Stimulated activated effector memory CD8-positive, alpha-beta T cell treated with anti-CD3 and anti-CD28 coated beads, Interleukin-12 subunit alpha, Interleukin-12 subunit beta, amount 100 ng/mL, for 72 hours (primary cell): ENCODE data around the gene KIF16B.

Source experiments
- ATAC-seq: fragments of 150-1000 bp; cut with Tn5 transposase; 2 replicates; pipeline ENCODE4 v1.10.0; 2021
- DNase-seq, 2 donors: peaks; one replicate each; pipeline ENCODE4 v3.0.0; 2021 to 2022; ENCODE audit warnings: low spot score in 2 of 2
- H3K27ac Mint-ChIP-seq: one replicate; pipeline ENCODE4 v1.8.0; 2022; ENCODE audit warnings: mild to moderate bottlenecking, mixed read lengths
- H3K36me3 Mint-ChIP-seq: one replicate; pipeline ENCODE4 v1.8.0; 2022; ENCODE audit warnings: mild to moderate bottlenecking, mixed read lengths
- H3K4me1 Mint-ChIP-seq: one replicate; pipeline ENCODE4 v1.8.0; 2022; ENCODE audit warnings: mixed read lengths
- H3K4me3 Mint-ChIP-seq: one replicate; pipeline ENCODE4 v1.8.0; 2022; ENCODE audit warnings: mild to moderate bottlenecking, mixed read lengths
- H3K9me3 Mint-ChIP-seq: one replicate; pipeline ENCODE4 v1.8.0; 2022; ENCODE audit warnings: mixed read lengths

KIF16B gene

GRCh38 chr20:16491294-16491905 lies 81.8 kb downstream of the KIF16B start:
- ATAC-seq, result no peak
- no peak for DNase-seq
- H3K36me3 Mint-ChIP-seq, result no peaks in the 10 kb centered on the region
- H3K4me1 Mint-ChIP-seq, result no peaks in the 10 kb centered on the region
- H3K27ac Mint-ChIP-seq, result no peak overlapping the region
- H3K4me3 Mint-ChIP-seq, result no peak overlapping the region
- H3K9me3 Mint-ChIP-seq, result no peaks in the 10 kb centered on the region

DNA sequence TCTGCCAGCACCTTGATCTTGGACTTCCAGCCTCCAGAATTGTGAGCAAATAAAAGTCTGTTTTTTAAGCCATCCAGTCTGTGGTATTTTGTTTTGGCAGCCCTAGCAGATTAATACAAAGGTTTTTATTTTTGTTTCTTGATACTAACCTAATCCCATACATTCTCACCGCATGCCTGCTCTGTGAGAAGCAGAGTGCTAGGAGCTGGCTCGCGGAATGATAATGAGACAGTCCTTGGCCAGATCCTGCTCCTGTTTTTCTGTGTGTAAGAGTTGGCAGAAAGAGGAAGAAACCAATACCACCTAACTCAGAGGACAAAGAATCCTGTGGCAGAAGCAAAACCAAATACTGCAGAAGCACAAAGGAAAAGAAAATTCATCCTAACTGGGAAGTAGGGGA lies 82.6 kb downstream of the KIF16B start:
- H3K4me3 Mint-ChIP-seq, result no peak overlapping the region
- no peak for ATAC-seq
- no peaks in the 10 kb centered on the region for H3K9me3 Mint-ChIP-seq
- H3K27ac Mint-ChIP-seq, result no peak overlapping the region
- H3K36me3 Mint-ChIP-seq, result no peaks in the 10 kb centered on the region
- DNase-seq, result no peak
- no peaks in the 10 kb centered on the region for H3K4me1 Mint-ChIP-seq

- Mint-ChIP-seq H3K27ac (no peak overlapping the region), H3K36me3 (no peaks in the 10 kb centered on the region), H3K9me3 (no peaks in the 10 kb centered on the region), H3K4me3 (no peak overlapping the region), H3K4me1 (no peaks in the 10 kb centered on the region)
- ATAC-seq (no peak), DNase-seq (no peak)
Measured at GRCh38 chr20:16488616-16489015, 84.6 kb downstream of the KIF16B start.

- Mint-ChIP-seq H3K36me3 (no peaks in the 10 kb centered on the region), H3K9me3 (no peaks in the 10 kb centered on the region)
- no peak for DNase-seq
Measured at GRCh38 chr20:16488086-16488485, 85.2 kb downstream of the KIF16B start.

DNA sequence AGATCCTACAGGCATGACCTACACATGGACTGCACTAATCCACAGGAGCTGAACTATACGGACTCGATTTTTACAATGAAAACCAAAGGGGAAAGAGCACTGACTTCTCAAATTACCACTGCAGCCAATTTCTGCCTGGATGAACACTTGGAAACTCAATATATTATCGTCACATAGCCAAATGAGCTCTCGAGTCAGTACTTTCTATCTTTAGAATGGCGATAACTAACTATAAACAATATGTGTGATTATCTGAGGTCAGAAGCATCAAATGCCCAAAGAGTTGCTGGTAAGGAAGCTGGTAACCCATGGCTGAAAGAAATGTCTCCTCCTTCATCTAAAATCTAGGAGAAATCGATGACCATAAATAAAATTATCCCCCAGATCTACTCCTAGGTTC lies 86.7 kb downstream of the KIF16B start:
- DNase-seq (no peak), ATAC-seq (no peak)
- H3K27ac Mint-ChIP-seq, result no peak overlapping the region
- no peaks in the 10 kb centered on the region for H3K4me1 Mint-ChIP-seq
- no peak overlapping the region for H3K4me3 Mint-ChIP-seq
- H3K36me3 Mint-ChIP-seq, result no peaks in the 10 kb centered on the region
- H3K9me3 Mint-ChIP-seq, result no peaks in the 10 kb centered on the region

More at GRCh38 chr20:16488086-16488485, 85.2 kb downstream of the KIF16B start:
- no peak for ATAC-seq
- Mint-ChIP-seq H3K4me1 (no peaks in the 10 kb centered on the region), H3K4me3 (no peak overlapping the region), H3K27ac (no peak overlapping the region)

- no peaks in the 10 kb centered on the region for H3K4me1 Mint-ChIP-seq
- no peak for DNase-seq
- no peaks in the 10 kb centered on the region for H3K36me3 Mint-ChIP-seq
Measured at GRCh38 chr20:16485401-16485800, 87.8 kb downstream of the KIF16B start.

GRCh38 chr20:16483024-16483423 lies 90.2 kb downstream of the KIF16B start:
- no peaks in the 10 kb centered on the region for H3K9me3 Mint-ChIP-seq
- no peaks in the 10 kb centered on the region for H3K4me1 Mint-ChIP-seq
- no peaks in the 10 kb centered on the region for H3K36me3 Mint-ChIP-seq
- ATAC-seq, result no peak
- no peak overlapping the region for H3K27ac Mint-ChIP-seq
- no peak for DNase-seq
- no peak overlapping the region for H3K4me3 Mint-ChIP-seq

More at GRCh38 chr20:16485401-16485800, 87.8 kb downstream of the KIF16B start:
- Mint-ChIP-seq H3K4me3 (no peak overlapping the region), H3K27ac (no peak overlapping the region), H3K9me3 (no peaks in the 10 kb centered on the region)
- ATAC-seq, result no peak

DNA sequence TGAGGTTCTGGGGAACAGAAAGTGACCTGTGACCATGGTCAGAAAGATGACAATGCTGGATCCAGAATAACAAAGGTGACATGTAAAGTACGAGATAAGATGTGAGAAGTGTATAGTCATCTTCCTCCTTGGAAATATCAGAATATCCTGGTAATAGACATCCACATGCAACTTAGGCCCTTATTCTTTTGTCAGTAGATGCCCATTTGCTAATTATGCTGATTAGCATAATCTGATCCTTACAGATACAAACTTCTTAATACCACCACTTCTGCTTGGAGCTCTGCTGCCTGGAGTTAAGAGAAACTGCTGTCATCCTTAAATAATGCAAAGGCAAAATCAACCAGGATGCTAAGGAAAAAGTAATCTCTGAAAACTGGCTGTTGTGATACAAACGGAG lies 91.3 kb downstream of the KIF16B start:
- H3K4me1 Mint-ChIP-seq, result no peaks in the 10 kb centered on the region

GRCh38 chr20:16479666-16480065 lies 93.6 kb downstream of the KIF16B start:
- no peak overlapping the region for H3K27ac Mint-ChIP-seq
- H3K9me3 Mint-ChIP-seq, result no peaks in the 10 kb centered on the region
- DNase-seq (no peak), ATAC-seq (no peak)
- no peak overlapping the region for H3K4me3 Mint-ChIP-seq
- no peaks in the 10 kb centered on the region for H3K36me3 Mint-ChIP-seq
- H3K4me1 Mint-ChIP-seq, result no peaks in the 10 kb centered on the region

More for the DNA sequence above, 91.3 kb downstream of the KIF16B start:
- H3K36me3 Mint-ChIP-seq, result no peaks in the 10 kb centered on the region
- no peaks in the 10 kb centered on the region for H3K9me3 Mint-ChIP-seq
- DNase-seq, result no peak
- H3K27ac Mint-ChIP-seq, result no peak overlapping the region
- H3K4me3 Mint-ChIP-seq, result no peak overlapping the region
- no peak for ATAC-seq

- Mint-ChIP-seq H3K4me1 (no peaks in the 10 kb centered on the region), H3K36me3 (no peaks in the 10 kb centered on the region), H3K4me3 (no peak overlapping the region), H3K27ac (peak overlapping the region; percentile 20), H3K9me3 (no peaks in the 10 kb centered on the region)
- ATAC-seq (no peak), DNase-seq (no peak)
Measured at GRCh38 chr20:16477632-16478031, 95.6 kb downstream of the KIF16B start.

GRCh38 chr20:16476032-16476431 lies 97.2 kb downstream of the KIF16B start:
- no peaks in the 10 kb centered on the region for H3K36me3 Mint-ChIP-seq
- no peaks in the 10 kb centered on the region for H3K4me1 Mint-ChIP-seq
- no peak overlapping the region for H3K27ac Mint-ChIP-seq
- no peaks in the 10 kb centered on the region for H3K9me3 Mint-ChIP-seq
- H3K4me3 Mint-ChIP-seq, result no peak overlapping the region
- DNase-seq (no peak), ATAC-seq (no peak)

DNA sequence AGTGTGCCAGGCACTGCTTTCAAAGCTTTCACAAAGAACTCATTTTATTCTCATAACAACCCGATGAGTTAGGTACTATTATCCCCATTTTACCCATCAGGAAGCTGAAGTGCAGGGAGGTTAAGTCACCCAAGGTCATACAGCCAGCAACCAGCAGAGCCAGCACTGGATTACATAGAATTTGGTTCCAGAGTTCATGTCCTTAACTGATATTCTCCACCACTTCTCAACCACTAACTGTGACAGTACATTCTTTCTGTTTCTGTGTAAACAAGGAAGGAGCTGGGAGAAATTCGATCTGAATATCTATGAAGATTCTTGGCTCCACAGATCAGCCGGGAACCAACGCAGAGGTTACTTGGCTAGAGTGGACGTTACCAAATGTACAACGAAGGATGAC lies 98.0 kb downstream of the KIF16B start:
- DNase-seq, result no peak
- no peak overlapping the region for H3K27ac Mint-ChIP-seq
- H3K36me3 Mint-ChIP-seq, result no peaks in the 10 kb centered on the region
- H3K9me3 Mint-ChIP-seq, result no peaks in the 10 kb centered on the region
- ATAC-seq, result no peak
- no peak overlapping the region for H3K4me3 Mint-ChIP-seq
- H3K4me1 Mint-ChIP-seq, result no peaks in the 10 kb centered on the region

DNA sequence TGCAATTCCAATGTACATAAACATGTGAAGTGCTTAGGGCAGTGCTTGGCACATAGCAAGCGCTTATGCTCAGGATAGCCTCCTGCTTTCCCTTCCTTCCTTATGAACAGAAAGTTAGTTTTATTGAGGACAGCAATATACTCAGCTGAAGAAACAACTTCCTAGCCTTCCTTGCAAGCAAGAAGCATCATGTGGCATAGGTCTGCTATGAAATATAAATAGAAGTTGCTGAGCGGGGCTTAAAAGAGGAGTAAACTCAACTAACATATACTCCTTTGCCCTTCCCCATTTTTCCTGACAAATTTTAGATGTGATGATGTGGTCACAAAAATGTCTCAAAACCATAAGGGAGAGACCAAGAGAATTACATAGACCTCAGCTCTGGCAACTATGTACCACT lies 98.9 kb downstream of the KIF16B start:
- Mint-ChIP-seq H3K4me1 (no peaks in the 10 kb centered on the region), H3K9me3 (no peaks in the 10 kb centered on the region), H3K27ac (no peak overlapping the region), H3K4me3 (no peak overlapping the region), H3K36me3 (no peaks in the 10 kb centered on the region)
- ATAC-seq (no peak), DNase-seq (no peak)

DNA sequence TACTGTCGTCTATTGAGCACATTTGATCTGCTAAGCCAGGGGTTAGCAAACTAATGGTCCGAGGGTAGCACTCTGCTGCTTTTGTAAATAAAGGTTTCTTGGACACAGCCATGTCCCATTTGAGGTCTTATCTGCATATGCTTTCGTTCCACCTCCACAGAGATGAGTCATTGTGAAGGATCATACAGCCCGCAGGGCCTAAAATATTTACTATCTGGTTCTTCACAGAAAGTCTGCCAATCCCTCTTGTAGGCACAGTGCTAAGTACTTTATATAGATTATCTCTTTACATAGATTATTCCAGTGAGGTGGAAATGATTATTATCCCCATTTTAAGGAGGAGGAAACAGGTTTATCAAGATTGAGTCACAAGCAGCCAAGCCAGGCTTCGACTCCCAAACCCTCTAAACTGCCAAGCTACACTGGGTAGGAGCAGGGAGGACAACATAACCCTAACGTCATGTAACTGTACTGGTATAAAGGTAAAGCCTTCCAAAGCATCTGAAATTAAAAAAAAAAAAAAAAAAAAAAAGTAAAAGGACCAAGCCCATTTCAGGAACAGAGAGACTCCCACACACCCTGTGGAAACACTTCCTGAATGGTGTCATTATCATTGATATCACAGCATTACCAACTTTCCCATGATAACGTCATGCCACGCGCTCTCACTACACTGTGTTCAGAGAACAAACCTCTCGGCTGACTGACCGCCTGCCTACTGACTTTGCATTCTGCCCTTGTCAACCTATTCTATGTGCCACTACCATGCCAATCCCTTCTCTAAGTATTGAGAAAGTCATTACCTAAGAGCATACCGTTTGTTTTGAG lies 101.0 kb downstream of the KIF16B start:
- H3K36me3 Mint-ChIP-seq, result no peaks in the 10 kb centered on the region
- no peak overlapping the region for H3K4me3 Mint-ChIP-seq
- no peaks in the 10 kb centered on the region for H3K9me3 Mint-ChIP-seq
- DNase-seq, result no peak
- no peaks in the 10 kb centered on the region for H3K4me1 Mint-ChIP-seq
- ATAC-seq, result no peak
- H3K27ac Mint-ChIP-seq, result no peak overlapping the region

GRCh38 chr20:16469395-16469905 lies 103.8 kb downstream of the KIF16B start:
- H3K4me3 Mint-ChIP-seq, result no peak overlapping the region
- H3K4me1 Mint-ChIP-seq, result no peaks in the 10 kb centered on the region
- no peak for DNase-seq
- H3K27ac Mint-ChIP-seq, result no peak overlapping the region
- H3K36me3 Mint-ChIP-seq, result no peaks in the 10 kb centered on the region
- ATAC-seq, result no peak
- H3K9me3 Mint-ChIP-seq, result no peaks in the 10 kb centered on the region

DNA sequence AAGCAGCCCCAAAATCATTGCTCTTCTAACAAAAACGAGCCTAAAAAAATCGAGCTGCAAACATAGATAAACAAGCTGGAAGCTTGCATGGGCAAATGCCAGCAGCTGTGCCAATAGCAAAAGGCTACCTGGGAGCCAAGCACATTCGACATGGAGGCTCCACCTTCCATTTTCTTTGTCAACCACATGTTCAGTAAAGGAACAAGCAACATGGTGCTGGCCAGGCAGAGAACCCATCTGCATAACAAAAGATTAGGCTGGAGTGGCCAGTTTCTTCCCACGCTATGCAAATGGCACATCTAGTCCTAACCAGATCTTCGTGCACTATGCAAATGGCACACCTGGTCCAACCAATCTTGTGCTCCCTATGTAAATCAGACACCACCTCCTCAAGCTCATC lies 110.5 kb downstream of the KIF16B start:
- DNase-seq (no peak), ATAC-seq (no peak)
- no peaks in the 10 kb centered on the region for H3K36me3 Mint-ChIP-seq
- H3K9me3 Mint-ChIP-seq, result no peaks in the 10 kb centered on the region
- no peaks in the 10 kb centered on the region for H3K4me1 Mint-ChIP-seq
- H3K27ac Mint-ChIP-seq, result no peak overlapping the region
- H3K4me3 Mint-ChIP-seq, result no peak overlapping the region
